Measurements from ENCODE around the gene PCID2.
"Not testable (repeated sequence)": the region's sequence is repeated elsewhere in the genome, so short reads cannot be mapped to it uniquely, and the experiment has no call there.

The PCID2 gene

DNA sequence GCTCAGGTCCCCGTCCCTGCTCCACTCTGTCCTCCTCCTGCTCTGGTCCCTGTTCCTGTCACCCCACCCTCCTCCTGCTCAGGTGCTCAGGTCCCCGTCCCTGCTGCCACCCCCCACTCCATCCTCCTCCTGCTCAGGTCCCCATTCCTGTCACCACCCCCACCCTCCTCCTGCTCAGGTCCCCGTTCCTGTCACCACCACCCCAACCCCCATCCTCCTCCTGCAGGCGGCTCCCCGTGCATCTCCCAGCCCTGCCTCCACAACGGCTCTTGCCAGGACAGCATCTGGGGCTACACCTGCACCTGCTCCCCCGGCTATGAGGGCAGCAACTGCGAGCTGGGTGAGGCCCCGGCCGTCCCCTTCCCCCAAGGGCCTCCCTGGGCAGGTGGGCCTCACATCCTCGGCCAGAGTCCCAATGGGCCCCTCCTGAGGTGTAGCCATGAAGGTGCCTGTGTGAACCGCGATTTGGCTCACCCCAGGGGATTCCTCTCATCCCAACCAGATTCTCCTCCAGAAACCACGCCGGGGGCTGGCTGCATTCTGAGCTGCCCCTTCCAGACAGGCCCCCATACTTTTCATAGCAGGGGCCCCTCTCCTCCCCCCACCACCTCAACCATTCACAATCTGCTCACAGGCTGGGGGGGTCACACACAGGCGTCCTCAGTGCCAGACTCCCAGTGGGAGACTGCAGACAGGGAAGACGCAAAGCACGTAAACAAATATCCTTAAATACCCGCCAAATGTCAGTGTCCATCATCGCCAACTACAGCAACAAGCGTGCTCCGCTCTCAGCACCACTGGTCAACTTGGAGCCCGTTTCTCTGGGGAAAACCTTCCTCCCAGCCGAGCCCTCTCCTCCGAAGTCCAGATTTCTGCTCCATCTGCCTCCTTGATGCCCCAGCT, 45.4 kb downstream of the PCID2 start:
- no peak for DNase-seq

DNA sequence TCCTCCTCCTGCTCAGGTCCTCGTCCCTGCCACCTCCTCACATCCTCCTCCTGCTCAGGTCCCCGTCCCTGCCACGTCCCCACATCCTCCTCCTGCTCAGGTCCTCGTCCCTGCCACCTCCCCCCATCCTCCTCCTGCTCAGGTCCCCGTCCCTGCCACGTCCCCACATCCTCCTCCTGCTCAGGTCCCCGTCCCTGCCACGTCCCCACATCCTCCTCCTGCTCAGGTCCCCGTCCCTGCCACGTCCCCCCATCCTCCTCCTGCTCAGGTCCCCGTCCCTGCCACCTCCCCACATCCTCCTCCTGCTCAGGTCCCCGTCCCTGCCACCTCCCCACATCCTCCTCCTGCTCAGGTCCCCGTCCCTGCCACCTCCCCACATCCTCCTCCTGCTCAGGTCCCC, 46.5 kb downstream of the PCID2 start:
- DNase-seq = not testable (repeated sequence)

DNA sequence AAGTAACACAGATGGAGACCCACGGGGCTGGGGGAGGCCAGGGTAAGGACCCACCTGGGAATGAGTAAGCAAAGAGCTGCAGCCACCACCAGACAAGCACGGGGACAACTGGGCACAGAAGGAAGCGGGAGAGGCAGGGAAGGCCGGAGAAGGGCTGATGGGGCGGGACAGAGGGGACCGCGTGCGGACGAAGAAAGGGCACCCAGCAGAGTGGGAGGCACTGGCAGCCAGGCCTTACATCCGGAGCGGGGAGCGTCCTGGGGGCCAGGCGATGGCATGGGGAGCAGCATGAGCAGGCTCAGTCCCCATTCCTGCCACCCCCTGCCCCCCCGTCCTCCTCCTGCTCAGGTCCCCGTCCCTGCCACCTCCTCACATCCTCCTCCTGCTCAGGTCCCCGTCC, 47.0 kb downstream of the PCID2 start:
- DNase-seq = no peak

DNA sequence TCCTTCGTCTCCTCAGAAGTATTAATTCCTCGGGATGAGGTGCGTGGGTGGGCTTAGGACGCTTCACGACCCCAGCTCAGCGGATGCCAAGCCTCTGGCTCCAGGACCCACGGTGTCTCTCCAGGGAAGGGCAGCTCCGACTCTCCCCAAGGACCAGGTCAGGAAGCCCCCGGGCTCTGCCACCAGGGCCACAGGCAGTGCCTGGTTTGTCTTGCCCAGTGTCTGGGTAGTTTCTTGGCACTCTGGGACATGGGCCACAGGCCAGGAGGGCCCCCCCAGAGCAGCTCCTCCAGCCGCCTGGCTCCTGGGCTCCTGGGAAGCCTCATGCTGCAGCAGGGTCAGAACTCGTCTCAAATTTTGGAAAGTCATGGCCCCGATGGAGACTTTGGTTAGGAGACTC, 47.5 kb downstream of the PCID2 start:
- no peak for DNase-seq

DNA sequence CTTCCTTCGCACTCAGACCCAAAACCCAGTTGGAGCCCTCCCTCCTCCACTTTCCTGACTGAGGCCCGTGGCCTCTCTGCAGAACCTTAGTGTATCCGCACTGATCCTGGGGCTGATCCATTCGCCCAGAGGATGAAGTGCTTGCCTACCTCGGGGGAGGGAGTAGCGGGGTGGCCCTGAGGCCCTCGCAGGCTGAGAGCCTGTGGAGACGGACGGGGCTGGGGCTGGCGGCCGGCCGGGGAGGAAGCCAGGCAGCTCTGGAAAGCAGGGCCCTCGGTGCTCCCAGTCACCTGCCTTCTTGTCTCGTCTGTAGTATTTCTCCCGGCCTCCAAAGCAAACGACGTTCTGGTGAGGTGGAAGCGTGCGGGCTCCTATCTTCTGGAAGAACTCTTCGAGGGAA, 48.8 kb downstream of the PCID2 start:
- DNase-seq = no peak

DNA sequence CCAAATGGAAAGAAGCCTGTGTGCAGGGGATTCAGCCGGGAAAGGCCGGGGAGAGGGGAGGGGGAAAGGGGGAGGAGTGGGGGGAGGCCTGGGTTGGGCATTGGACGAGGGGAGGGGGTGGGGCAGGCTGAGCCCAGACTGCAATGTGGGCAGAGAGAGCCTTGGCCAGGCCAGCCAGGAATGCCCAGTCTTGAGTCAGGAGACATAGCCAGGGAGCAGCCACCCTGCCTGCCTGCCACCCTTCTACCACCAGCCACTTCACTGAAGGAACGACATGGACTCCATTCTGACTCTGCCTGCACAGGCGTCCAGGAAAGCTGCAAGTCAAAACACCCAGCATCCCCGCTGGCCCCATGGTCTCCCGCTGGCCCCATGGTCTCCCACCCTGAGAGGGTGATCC, 49.5 kb downstream of the PCID2 start:
- no peak for DNase-seq

DNA sequence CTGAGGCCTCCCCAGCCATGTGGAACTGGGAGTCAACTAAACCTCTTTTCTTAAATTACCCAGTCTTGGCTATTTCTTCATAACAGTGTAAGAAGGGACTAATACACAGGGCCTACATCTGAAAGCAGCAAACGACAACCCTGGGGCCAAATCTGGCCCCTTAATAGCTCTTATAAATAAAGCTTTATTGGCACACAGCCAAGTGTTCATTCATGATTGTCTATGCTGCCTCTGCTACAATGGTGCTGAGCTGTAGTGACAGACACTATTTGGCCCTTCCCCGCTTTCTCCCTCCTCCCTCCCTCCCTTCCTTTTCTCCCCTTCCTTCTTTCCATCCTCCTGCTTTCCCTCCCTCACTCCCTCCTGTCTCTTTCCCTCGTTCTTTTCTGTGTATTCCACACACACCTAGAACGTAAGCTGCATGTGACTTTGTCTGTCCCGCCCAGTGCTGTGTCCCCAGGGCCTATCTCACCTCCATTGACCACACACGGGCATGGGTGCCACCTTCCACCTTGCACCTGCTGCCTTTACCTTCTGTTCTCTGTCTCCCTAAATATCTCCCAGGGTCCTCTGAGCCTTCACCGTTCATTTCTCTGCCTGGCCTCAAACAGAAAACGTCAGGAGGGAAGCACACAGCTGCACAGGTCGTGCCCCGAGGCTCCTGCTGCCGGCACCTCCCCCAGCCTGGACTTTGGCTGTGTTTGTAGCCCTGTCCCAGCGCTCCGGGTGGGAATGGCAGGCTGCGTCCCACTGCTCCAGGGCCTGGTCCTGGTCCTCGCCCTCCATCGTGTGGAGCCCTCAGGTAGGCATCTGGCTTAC, 50.3 kb downstream of the PCID2 start, which contains the start of gene PROZ:
Gene PROZ (plus strand): TSS at position 720 of the 819 bp plus-strand sequence. CDS start 13 bp downstream, at position 733.
- DNase-seq = no peak

DNA sequence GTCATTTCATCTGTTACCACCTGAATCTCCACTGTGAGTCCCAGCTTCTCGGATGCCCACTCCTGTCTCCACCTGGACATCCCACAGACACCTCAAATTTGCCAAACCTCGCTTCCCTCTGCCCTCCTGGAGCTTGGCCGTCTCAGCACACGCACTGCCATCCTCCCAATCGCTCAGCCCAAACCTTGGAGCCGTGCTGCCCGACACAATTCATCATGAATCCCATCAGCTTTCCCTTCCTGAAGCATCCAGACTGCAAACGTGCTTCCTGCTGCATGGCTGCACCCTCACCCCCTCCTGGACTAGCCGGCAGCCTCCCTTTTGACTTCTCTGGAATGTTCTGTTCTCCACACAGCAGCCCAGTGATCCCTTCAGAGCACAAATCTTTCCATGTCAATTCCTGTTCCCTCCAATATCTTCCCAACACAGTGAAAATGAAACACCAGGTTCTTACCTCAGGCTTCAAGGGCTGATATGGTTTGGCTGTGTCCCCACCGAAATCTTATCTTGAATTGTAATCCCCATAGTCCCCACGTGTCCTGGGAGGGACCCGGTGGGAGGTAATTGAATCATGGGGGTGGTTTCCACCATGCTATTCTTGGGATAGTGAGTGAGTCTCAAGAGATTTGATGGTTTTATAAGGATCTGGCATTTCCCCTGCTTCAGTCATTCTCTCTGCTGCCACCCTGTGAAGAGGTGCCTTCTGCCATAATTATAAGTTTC, 51.1 kb downstream of the PCID2 start:
- no peak for DNase-seq

DNA sequence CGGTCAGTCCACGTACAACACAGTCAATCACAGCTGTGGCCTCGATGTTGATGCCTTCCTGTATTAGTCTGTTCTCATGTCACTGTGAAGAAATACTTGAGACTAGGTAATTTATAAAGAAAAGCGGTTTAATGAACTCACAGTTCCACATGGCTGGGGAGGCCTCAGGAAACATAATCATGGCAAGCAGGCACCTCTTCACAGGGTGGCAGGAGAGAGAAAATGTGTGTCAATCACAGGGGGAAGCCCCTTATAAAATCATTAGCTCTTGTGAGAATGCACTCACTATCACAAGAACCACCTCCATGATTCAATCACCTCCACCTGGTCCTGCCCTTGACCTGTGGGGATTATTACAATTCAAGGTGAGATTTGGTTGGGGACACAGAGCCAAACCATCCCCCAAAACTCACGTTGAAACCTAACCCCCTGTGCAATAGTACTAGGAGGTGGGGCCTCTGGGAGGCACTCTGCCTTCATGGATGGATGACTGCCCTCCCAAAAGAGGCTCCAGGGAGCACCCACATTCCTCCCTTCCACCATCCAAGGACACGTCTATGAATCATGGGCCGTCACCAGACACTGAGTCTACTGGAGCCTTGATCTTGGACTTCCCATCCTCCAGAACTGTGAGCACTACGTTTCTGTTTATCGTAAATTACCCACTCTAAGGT, 52.4 kb downstream of the PCID2 start:
- DNase-seq = no peak

DNA sequence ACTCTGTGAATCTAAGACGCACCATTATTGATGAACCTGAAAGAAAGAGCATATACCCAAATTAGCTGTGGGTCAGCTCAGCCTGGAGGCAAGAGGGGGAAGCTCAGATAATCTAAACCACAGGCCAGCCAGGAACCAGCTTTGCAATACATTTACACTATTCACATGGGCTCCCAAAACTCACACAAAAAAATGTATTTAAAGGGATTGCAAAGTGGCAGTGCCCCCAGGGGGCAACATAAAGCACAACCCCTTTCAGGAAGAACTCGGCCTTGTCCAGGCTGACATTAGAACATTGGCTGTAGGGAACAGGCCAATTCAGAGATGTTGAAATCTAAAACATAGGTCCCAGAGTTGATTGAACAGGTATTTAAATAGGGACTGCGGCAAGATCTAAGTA, 53.3 kb downstream of the PCID2 start:
- no peak for DNase-seq

DNA sequence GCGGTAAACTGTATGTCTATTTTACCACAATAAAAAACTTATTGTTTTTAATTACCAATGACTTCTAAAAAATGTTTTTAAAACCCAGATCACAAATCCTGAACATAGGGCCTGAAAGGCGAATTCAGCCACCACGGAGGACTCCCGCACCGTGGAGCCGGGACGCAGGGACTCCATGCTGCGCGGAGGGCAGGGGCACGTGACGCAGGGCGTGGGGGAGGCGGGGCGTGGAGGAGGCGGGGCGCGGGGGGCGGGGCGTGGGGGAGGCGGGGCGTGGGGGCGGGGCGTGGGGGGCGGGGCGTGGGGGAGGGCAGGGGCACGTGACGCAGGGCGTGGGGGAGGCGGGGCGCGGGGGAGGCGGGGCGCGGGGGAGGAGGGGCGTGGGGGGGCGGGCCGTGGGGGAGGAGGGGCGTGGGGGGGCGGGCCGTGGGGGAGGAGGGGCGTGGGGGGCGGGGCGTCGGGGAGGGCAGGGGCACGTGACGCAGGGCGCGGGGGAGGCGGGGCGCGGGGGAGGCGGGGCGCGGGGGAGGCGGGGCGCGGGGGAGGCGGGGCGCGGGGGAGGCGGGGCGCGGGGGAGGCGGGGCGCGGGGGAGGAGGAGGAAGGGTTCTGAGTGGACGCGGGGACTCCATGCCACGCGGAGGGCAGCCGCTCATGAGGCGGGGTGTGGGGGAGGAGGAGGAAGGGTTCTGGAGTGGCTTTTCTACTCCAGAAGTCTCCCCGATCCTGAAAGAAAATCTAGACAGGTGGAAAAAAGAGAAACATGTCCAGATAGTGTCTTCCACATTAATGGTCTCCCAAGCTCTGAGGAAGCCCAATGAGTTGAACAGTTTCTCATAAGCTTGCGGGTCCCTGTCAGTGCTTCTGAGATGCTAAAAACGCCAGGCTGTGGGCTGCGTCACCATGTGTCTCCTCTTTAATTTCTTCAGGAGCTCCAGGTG, 54.4 kb downstream of the PCID2 start:
- peak; percentile 71 for DNase-seq

DNA sequence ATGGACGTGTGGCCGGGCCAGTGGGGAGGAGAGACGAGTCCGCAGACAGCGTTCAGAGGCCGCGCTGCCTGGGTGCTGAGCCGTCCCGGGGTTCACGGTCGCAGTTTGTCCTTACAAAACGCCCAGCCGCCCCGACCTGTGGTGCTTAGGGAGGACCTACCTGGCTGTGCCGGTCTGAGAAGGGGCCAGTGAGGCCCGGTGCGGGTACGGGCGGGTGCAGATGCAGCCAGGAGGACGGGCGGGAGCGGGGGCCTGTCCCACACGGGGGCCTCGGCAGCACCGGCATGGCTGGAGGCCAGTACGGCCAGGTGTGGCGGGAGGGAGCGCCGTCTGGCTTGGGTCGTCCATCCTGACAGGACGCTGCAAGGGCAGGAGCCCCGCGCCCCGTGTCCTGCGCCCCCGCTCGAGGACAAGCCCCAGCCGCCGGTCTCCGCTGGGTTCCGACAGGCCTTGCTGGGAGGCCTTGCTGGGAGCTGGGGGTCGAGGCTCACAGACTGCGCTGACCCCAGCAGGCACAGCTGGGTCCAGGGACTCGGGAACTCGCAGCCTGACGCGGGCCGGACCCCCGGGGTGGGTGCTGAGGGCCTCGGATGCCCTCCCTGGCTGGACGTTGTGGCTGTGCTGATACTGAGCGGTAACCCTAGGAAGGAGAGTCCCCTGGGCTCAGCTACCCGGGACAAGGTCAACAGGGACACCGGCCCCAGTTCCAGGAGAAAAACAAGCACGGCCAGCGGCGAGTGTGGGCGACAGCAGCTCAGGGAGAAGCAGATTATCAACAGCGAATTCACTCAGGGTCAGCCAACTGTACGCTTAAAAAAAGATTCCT, 55.3 kb downstream of the PCID2 start:
- no peak for DNase-seq

DNA sequence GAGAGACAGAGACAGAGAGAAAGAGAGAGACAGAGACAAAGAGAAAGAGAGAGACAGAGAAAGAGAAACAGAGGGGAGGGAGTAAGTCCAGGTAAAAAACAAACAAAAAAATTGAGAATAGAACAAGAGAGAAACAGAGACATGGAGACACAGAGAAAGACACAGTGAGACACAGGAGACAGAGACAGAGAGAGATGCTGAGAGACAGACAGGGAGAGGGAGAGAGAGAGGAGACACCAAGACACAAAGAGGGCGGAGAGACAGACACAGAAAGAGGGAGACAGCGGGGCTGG, 55.8 kb downstream of the PCID2 start:
- no peak for DNase-seq

DNA sequence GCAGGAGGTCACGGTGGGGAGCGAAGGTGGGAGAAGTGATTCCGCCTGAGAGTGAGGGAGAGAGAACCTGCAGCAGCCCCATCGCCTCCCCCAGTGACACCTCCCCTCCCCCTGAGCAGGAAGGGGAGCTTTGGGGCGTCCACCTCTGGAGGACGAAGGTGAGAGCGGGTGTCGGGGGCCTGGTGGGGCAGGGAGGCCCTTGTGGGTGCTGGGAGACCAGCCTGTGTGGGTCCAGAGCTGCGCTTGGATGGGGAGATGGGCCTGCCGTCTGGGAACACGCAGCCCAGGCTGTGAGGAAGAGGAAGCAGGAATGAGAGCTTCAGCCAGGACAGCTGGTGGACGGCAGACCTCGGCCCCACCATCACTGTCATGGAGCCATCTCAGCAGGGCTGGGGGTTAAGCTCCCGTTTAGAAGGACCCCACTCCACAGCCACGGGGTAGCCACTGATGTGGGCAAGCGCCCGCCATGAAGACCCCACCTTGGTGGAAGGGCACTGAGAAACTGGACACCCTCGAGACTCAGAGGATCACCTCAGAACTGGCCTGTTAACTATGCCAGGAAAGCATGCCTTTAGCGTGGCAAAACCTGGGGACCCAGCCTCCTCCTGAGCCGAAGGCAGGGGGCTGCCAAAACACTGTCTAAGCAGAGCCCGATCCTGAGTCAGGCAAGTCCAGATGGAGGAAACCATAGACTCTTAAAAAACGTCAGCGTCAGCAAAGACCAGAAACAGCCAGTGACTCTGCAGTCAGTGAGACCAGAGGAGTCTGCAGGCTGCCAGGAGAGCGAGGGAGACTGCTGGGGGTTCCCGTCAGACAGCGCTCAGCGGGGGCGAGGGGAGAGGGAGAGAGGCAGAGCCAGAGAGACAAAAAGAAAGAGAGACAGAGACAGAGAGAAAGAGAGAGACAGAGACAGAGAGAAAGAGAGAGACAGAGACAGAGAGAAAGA, 56.5 kb downstream of the PCID2 start:
- DNase-seq = no peak

DNA sequence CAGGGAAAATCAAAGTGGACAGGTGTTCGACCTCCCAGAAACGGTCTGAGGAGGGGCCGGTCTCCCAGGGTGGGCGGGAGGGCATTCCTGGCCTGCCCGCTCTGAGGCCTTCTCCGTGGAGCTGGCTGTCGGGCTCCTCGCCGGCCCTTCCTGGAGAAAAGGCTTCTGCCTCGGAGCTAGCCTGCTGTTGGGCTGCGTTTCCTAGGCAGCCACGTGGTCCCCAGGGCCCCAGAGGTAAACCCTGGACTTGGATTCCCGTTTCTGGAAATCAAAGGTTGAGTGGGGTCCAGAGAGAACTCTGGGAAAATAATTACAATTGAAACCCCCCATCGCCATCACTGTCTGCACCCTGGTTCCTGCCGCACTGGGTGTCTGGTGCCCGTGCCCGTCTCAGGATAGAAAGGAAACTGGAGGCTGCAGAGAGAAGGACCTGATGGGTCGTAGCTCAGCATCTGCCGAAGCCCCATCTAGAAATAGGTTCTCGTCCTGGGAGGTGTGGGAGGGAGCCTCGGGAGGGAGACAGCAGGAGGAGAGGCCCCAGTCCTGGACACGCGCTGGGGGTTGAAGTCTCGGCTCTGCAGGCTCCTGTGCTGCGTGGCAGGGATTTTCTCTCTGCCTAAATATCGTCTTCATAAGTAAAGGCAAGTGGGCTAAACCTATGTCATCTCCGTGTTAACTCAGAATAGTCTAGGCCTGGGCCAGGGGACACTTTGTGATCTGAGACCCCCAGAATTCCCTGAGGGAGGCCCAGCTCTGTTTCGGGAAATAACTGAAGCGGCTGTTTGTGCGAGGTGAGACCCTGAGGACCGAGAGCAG, 57.7 kb downstream of the PCID2 start:
- DNase-seq = no peak

DNA sequence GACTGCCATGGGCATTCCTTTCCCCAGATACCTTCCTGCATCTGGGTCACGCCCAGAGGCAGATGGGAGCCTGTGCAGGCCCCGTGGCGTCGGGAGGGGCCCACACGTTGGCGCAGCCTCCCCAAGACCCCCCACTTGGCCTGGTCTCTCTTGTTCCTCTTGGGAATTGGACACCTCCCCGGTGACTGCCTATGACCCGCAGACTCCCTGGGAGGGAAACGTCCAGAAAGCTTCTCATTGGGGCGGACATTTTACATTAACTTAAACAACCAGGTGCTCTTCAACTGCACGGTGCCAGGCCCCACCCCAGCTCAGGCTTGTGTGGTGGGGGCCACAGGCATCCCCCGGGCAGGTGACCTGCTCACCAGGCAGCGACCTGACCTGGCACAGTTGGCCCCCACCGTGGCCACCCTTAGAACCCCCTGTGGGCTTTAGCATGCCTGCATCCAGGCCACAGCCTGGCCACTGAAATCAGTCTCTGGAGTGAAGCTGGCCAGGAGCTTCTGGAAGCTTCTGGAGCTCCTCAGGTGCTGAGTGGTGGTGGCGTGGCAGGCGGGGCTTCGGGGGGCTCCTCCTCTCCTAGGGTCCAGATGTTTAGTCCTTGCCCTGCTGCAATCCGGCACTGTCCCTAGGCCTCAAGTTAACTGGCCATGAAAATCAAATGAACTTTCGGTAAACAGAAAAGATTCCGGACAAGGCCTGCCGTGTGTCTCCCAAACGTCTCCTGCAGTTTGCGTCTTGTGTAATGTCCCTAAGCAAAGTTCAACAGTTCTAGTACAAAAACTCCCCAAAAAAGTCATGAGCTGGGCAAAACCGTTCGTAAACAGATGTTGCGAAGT, 58.5 kb downstream of the PCID2 start:
- DNase-seq = no peak

DNA sequence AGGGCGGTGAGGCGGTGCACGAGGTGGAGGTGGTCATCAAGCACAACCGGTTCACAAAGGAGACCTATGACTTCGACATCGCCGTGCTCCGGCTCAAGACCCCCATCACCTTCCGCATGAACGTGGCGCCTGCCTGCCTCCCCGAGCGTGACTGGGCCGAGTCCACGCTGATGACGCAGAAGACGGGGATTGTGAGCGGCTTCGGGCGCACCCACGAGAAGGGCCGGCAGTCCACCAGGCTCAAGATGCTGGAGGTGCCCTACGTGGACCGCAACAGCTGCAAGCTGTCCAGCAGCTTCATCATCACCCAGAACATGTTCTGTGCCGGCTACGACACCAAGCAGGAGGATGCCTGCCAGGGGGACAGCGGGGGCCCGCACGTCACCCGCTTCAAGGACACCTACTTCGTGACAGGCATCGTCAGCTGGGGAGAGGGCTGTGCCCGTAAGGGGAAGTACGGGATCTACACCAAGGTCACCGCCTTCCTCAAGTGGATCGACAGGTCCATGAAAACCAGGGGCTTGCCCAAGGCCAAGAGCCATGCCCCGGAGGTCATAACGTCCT, 59.4 kb downstream of the PCID2 start:
- DNase-seq = no peak

Measured in stimulated activated naive CD4-positive, alpha-beta T cell treated with Interleukin-2 at 50 U/mL for 16 hours (primary cell).